Activated B cell treated with CpG ODN at 0.5 μM for 24 hours (primary cell): ENCODE measurements around the gene UBE2Q1. TPM values are rescaled to one million over a fixed set of nuclear protein-coding genes. Genes with fewer than 3 reads are reported as not detected.
A peak's percentile ranks its signal among the peaks of the same experiment; 100 is the strongest.

Source experiments
- ATAC-seq: fragments of 200-7000 bp; cut with Tn5 transposase; one replicate; pipeline ENCODE4 v1.10.0; 2021; ENCODE audit warnings: low read depth, mild to moderate bottlenecking, moderate library complexity
- CTCF ChIA-PET: fragments of 350-600 bp; sonication (Branson Sonifier 250); formaldehyde crosslinking; loops from one replicate; lab custom pipeline; 2021; ENCODE audit warnings: antibody characterized with exemption; lab: Charles Lee
- POLR2A ChIA-PET: fragments of 350-600 bp; sonication (Branson Sonifier 250); formaldehyde crosslinking; loops from one replicate; lab custom pipeline; 2021; ENCODE audit warnings: antibody characterized with exemption; lab: Charles Lee
- DNase-seq: peaks from one replicate; pipeline ENCODE4 v3.0.0; 2022
- H3K27ac Mint-ChIP-seq: one replicate; pipeline ENCODE4 v1.8.0; 2020; ENCODE audit warnings: mixed read lengths
- H3K27me3 Mint-ChIP-seq: one replicate; pipeline ENCODE4 v1.8.0; 2021; ENCODE audit warnings: mixed read lengths
- H3K36me3 Mint-ChIP-seq: one replicate; pipeline ENCODE4 v1.8.0; 2021; ENCODE audit warnings: low read depth, mixed read lengths
- H3K4me1 Mint-ChIP-seq: one replicate; pipeline ENCODE4 v1.8.0; 2021; ENCODE audit warnings: mixed read lengths
- H3K4me3 Mint-ChIP-seq: one replicate; pipeline ENCODE4 v1.8.0; 2020; ENCODE audit warnings: mild to moderate bottlenecking, mixed read lengths
- H3K9me3 Mint-ChIP-seq: one replicate; pipeline ENCODE4 v1.8.0; 2020; ENCODE audit warnings: mixed read lengths
- CTCF ChIP-seq: fragments of 200-600 bp; IDR thresholded peaks from one replicate; pipeline ENCODE4 v1.8.0; 2022; ENCODE audit warnings: antibody characterized with exemption, mild to moderate bottlenecking
- intact Hi-C: fragments of 100-400 bp; cut with micrococcal nuclease; formaldehyde crosslinking; loops from one replicate; pipeline ENCODE4 v1.15.1; 2024
- total RNA-seq: library from RNA; stranded (reverse); gene quantifications from 2 replicates; pipeline ENCODE4 v1.2.3, GENCODE V29; 2022

UBE2Q1 gene
- total RNA-seq, 1 donor from 2014 or later, result 104 TPM

GRCh38 chr1:154558720-154559465 lies 431 bp upstream of the UBE2Q1 start:
- intact Hi-C loops, result loop anchor here (1.0 to 10.0 kb wide), 17 partner anchors 49 to 832 kb away; partner anchors contain the start of genes ADAR, ATP8B2, CKS1B and INTS3
- Mint-ChIP-seq H3K9me3 (no peaks in the 10 kb centered on the region), H3K4me1 (peaks cover 35% of the 10 kb centered on the region), H3K36me3 (peaks cover 37% of the 10 kb centered on the region), H3K4me3 (peak overlapping the region; percentile 95), H3K27ac (peak overlapping the region; percentile 91), H3K27me3 (no peaks in the 10 kb centered on the region)
- CTCF ChIA-PET, result interaction anchor here (0.6 to 2.5 kb wide), 24 partner anchors 9 to 526 kb away, joined by 3 to 39 read pairs (median 6); partner anchors contain the start of genes ADAM15, CHRNB2, KCNN3 and PMVK
- TF ChIP-seq CTCF, result no peak
- ATAC-seq, result peak; percentile 88
- POLR2A ChIA-PET, result interaction anchor here (0.6 to 1.5 kb wide), 11 partner anchors 67 to 905 kb away, joined by 3 to 10 read pairs (median 4); partner anchors contain the start of gene PBXIP1
- peak; percentile 98 for DNase-seq

GRCh38 chr1:154557248-154557938 lies 1.1 kb downstream of the UBE2Q1 start:
- ChIA-PET CTCF (interaction anchor here (1.1 kb wide), 1 partner anchor 78 kb away, joined by 3 read pairs; no protein-coding TSS in a partner anchor), POLR2A (interaction anchor here (0.9 to 1.0 kb wide), 2 partner anchors 230 to 321 kb away, joined by 3 to 4 read pairs; no protein-coding TSS in a partner anchor)

GRCh38 chr1:154556422-154556821 lies 2.0 kb downstream of the UBE2Q1 start:
- ChIA-PET POLR2A (interaction anchor here (0.9 to 1.1 kb wide), 2 partner anchors 56 to 229 kb away, joined by 3 to 6 read pairs; no protein-coding TSS in a partner anchor), CTCF (no interaction called here)
- H3K9me3 Mint-ChIP-seq, result no peaks in the 10 kb centered on the region
- no peak for DNase-seq
- peak overlapping the region; percentile 15 for H3K4me3 Mint-ChIP-seq
- intact Hi-C loops, result loop anchor here (5.0 to 10.0 kb wide), 3 partner anchors 401 to 829 kb away; partner anchors contain the start of genes INTS3, KRTCAP2, PBXIP1 and TRIM46
- peaks cover 62% of the 10 kb centered on the region for H3K36me3 Mint-ChIP-seq
- H3K27me3 Mint-ChIP-seq, result no peaks in the 10 kb centered on the region
- H3K27ac Mint-ChIP-seq, result no peak overlapping the region
- no peak for ATAC-seq
- peaks cover 35% of the 10 kb centered on the region for H3K4me1 Mint-ChIP-seq
- TF ChIP-seq CTCF, result no peak

More at GRCh38 chr1:154557248-154557938, 1.1 kb downstream of the UBE2Q1 start:
- H3K27me3 Mint-ChIP-seq, result no peaks in the 10 kb centered on the region
- H3K9me3 Mint-ChIP-seq, result no peaks in the 10 kb centered on the region
- ATAC-seq, result no peak
- H3K36me3 Mint-ChIP-seq, result peaks cover 52% of the 10 kb centered on the region
- no peak for TF ChIP-seq CTCF
- H3K4me1 Mint-ChIP-seq, result peaks cover 35% of the 10 kb centered on the region
- intact Hi-C loops, result loop anchor here (5.0 to 10.0 kb wide), 3 partner anchors 400 to 830 kb away; partner anchors contain the start of genes INTS3, KRTCAP2, PBXIP1 and TRIM46
- DNase-seq, result no peak
- peak overlapping the region; percentile 83 for H3K27ac Mint-ChIP-seq
- H3K4me3 Mint-ChIP-seq, result peak overlapping the region; percentile 88

GRCh38 chr1:154553056-154554030 lies 5.1 kb downstream of the UBE2Q1 start:
- no peaks in the 10 kb centered on the region for H3K9me3 Mint-ChIP-seq
- no peak for TF ChIP-seq CTCF
- H3K36me3 Mint-ChIP-seq, result peaks cover 86% of the 10 kb centered on the region
- ATAC-seq (no peak), DNase-seq (no peak)
- peaks cover 29% of the 10 kb centered on the region for H3K4me1 Mint-ChIP-seq
- H3K4me3 Mint-ChIP-seq, result no peak overlapping the region
- intact Hi-C loops, result loop anchor here (10.0 kb wide), 1 partner anchor 621 kb away; the partner anchor contains the start of genes KRTCAP2 and TRIM46
- POLR2A ChIA-PET, result no interaction called here
- no peak overlapping the region for H3K27ac Mint-ChIP-seq
- H3K27me3 Mint-ChIP-seq, result no peaks in the 10 kb centered on the region
- CTCF ChIA-PET, result interaction anchor here (1.0 to 1.2 kb wide), 2 partner anchors 72 to 508 kb away, joined by 3 read pairs; no protein-coding TSS in a partner anchor
